HG03175 (cell line): ENCODE results near the gene LAIR1.
"Not testable (repeated sequence)": the region's sequence is repeated elsewhere in the genome, so short reads cannot be mapped to it uniquely, and the experiment has no call there.

ENCODE experiments used
- ATAC-seq: cut with Tn5 transposase; IDR thresholded peaks from one replicate; pipeline ENCODE4 v1.9.1; 2021; ENCODE audit warnings: mild to moderate bottlenecking, moderate library complexity; ENCODE audit not compliant: unreplicated experiment

LAIR1 gene

GRCh38 chr19:54379187-54379678 is 14.5 kb upstream of the LAIR1 start:
- no peak for ATAC-seq

GRCh38 chr19:54376610-54377285 is 12.0 kb upstream of the LAIR1 start:
- no peak for ATAC-seq

- not testable (repeated sequence) for ATAC-seq
Measured at GRCh38 chr19:54375181-54375938, 10.6 kb upstream of the LAIR1 start.

GRCh38 chr19:54373781-54374631 is 9.3 kb upstream of the LAIR1 start:
- ATAC-seq, result no peak

GRCh38 chr19:54371453-54371852 is 6.7 kb upstream of the LAIR1 start:
- ATAC-seq, result not testable (repeated sequence)

GRCh38 chr19:54370434-54370796 is 5.7 kb upstream of the LAIR1 start:
- ATAC-seq, result not testable (repeated sequence)

GRCh38 chr19:54369688-54370433 is 5.1 kb upstream of the LAIR1 start:
- ATAC-seq, result not testable (repeated sequence)

GRCh38 chr19:54369082-54369687 is 4.5 kb upstream of the LAIR1 start:
- no peak for ATAC-seq

- ATAC-seq, result no peak
Measured at GRCh38 chr19:54366811-54367210, 2.1 kb upstream of the LAIR1 start.

- not testable (repeated sequence) for ATAC-seq
Measured at GRCh38 chr19:54365798-54366197, 1.1 kb upstream of the LAIR1 start.

GRCh38 chr19:54361680-54362422 is 2.9 kb downstream of the LAIR1 start:
- ATAC-seq, result not testable (repeated sequence)

GRCh38 chr19:54359149-54359820 is 5.4 kb downstream of the LAIR1 start:
- ATAC-seq, result not testable (repeated sequence)

- no peak for ATAC-seq
Measured at GRCh38 chr19:54357381-54357780, 7.3 kb downstream of the LAIR1 start.

GRCh38 chr19:54356444-54357056 is 8.2 kb downstream of the LAIR1 start:
- ATAC-seq, result no peak

- no peak for ATAC-seq
Measured at GRCh38 chr19:54355675-54356074, 9.1 kb downstream of the LAIR1 start.

GRCh38 chr19:54354761-54355160 is 10.0 kb downstream of the LAIR1 start:
- no peak for ATAC-seq

GRCh38 chr19:54352546-54352945 is 12.2 kb downstream of the LAIR1 start:
- ATAC-seq, result no peak

- ATAC-seq, result no peak
Measured at GRCh38 chr19:54352041-54352440, 12.7 kb downstream of the LAIR1 start.
